Astrocyte of the spinal cord (primary cell): ENCODE measurements around the gene TGM2.

Experiments used
- DNase-seq: peaks from one replicate; pipeline ENCODE4 v3.0.0; 2011; ENCODE audit warnings: low read depth, low spot score
- H3K4me3 ChIP-seq: 2 replicates; pipeline ENCODE4 v1.5.1; 2011; ENCODE audit warnings: low read depth, mild to moderate bottlenecking, low read length, moderate library complexity
- CTCF ChIP-seq: IDR thresholded peaks from 2 replicates; pipeline ENCODE4 v1.5.1; 2012; ENCODE audit warnings: low read depth, mild to moderate bottlenecking, low read length, inconsistent platforms
- in situ Hi-C: cut with HindIII; loops from 2 replicates; pipeline ENCODE4 v1.10.0; 2017; ENCODE audit warnings: low sequenced_read_pairs

Gene TGM2

DNA sequence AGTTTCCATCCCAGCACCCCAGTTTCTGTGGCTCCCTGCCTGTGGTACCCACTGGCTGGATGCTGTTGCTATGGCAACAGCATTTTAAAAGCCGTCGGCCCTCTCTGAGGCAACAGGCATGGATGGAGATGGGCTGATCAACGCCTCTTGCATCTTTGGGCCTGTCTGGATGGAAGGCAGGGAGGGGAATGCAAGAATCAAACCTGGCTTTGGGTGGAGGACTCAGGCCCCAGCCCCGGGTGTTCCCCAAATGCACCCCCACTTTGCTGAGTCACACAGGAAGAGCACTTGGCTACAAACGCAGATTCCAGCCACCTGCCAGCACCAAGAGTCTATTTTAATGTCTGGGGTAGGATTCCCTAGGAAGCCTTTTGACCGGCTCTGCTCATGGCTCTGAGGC is 45.7 kb upstream of the TGM2 start:
- peak; percentile 48 for DNase-seq
- no peak overlapping the region for H3K4me3 ChIP-seq
- TF ChIP-seq CTCF: no peak
- in situ Hi-C loops: no loop called here

DNA sequence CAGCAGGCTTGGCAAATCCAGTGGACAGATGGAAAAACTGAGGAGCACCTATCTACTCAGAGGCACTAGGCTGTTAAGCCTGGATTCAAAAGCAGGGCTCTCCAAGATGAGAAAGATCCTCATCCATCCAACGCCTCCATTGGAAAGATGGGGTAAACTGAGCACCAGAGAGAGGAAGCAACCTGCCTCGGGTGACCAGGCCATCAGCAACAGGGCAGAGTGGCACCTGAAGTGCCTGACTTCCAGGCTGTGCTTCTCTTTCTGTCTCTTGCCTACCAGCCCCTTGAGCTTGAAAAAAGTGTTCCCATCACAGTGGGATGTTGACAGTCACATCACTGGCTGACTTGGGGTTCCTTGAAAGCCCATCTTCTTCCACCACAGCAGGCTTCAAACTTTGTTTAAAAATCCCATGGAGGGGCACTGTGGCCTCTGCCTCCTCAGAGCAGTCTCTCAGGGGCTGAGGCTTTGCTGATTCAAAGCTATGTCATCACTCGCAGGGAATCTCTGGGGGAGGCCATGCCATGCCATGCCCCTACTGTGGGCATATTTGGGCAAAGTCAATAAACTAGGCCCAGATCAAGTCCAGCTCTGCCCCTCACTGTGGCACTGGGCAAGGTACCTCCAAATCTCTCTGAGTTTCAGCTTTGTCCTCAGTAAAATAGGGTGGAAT is 44.8 kb upstream of the TGM2 start:
- H3K4me3 ChIP-seq: no peak overlapping the region
- TF ChIP-seq CTCF: no peak
- in situ Hi-C loops: no loop called here
- DNase-seq: no peak

- DNase-seq: no peak
- no peak for TF ChIP-seq CTCF
- in situ Hi-C loops: no loop called here
- no peak overlapping the region for H3K4me3 ChIP-seq
Observed at GRCh38 chr20:38209054-38209675, 44.1 kb upstream of the TGM2 start.

DNA sequence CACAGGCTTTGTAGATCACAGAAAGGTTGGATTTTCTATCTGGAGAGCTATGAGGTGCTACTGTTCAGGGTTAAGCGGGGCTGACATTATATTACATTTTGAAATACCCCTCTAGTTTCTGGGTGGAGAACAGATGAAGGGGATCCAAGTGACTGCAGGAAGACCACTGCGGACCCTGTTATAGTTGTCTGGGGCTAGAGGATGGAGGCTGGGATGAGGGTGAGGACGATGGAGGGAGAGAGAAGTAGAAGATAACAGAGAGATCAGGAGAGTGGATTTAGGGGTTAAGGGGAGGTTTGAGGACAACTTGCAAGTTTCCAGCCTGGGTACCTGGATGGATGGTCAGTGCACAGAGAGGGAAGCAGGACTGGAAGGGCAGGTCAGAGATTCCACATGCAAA is 43.5 kb upstream of the TGM2 start:
- no peak overlapping the region for H3K4me3 ChIP-seq
- in situ Hi-C loops: no loop called here
- no peak for DNase-seq
- no peak for TF ChIP-seq CTCF

DNA sequence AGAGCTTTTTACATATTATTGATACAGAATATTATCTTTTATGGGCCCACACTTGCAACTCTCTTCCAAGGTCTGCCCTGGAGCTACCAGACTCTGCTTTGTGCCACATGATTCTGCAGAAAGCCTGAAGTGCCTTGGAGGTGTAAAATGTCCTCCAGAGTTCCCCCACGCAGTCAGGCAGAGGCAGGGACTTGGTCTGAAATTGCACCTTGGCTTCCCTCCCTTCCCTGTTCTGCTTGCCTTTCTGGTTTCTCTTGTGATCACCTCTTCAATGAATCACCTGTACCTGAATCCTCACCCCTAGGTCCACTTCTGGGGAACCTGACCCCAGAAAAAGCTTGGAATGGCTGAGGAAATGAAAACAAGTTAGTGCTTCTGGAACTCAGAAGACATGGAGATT is 43.0 kb upstream of the TGM2 start:
- no peak overlapping the region for H3K4me3 ChIP-seq
- in situ Hi-C loops: no loop called here
- no peak for TF ChIP-seq CTCF
- no peak for DNase-seq

DNA sequence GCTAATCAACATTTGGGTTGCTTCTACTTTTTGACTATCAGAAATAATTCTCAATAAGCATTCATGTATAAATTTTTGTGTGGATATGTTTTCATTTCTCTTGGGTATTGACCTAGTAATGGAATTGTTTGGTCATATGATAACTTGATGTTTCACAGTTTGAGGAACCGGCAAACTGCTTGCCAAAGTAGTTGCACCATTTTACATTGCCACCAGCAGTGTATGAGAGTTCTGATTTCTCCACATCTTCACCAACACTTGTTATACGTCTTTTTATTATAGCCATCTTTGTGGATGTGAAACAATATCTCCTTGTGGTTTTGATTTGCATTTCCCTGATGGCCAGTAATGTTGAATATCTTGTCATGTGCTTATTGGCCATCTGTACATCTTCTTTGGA is 42.6 kb upstream of the TGM2 start:
- H3K4me3 ChIP-seq: no peak overlapping the region
- TF ChIP-seq CTCF: no peak
- in situ Hi-C loops: no loop called here
- no peak for DNase-seq
